ENCODE measurements around the gene NHEJ1. TPM values are rescaled to one million over a fixed set of nuclear protein-coding genes. Genes with fewer than 3 reads are reported as not detected.

Gene NHEJ1
- total RNA-seq, 2 experiments from 2014 or later, result 22.4 to 26.3 TPM

GRCh38 chr2:219131744-219132143 is 28.9 kb downstream of the NHEJ1 start:
- no peaks in the 10 kb centered on the region for H3K27me3 Mint-ChIP-seq
- POLR2A ChIA-PET, result no interaction called here
- H3K27ac Mint-ChIP-seq, result no peak overlapping the region
- DNase-seq, result no peak
- CTCF ChIA-PET, result interaction anchor here (1.2 to 6.8 kb wide), 6 partner anchors 12 to 102 kb away, joined by 4 to 55 read pairs (median 11); no protein-coding TSS in a partner anchor
- no peak for ATAC-seq
- no peak overlapping the region for H3K4me3 Mint-ChIP-seq
- H3K36me3 Mint-ChIP-seq (ENCODE audit: low read depth), result no peaks in the 10 kb centered on the region
- no peaks in the 10 kb centered on the region for H3K9me3 Mint-ChIP-seq
- H3K4me1 Mint-ChIP-seq (ENCODE audit: low read depth), result peaks cover 10% of the 10 kb centered on the region
- TF ChIP-seq CTCF (IDR thresholded peaks at IDR 0.05), result no peak
- intact Hi-C loops (cut with micrococcal nuclease), result no loop called here

GRCh38 chr2:219131327-219131726 is 29.3 kb downstream of the NHEJ1 start:
- ChIA-PET CTCF (interaction anchor here (1.3 to 6.8 kb wide), 6 partner anchors 12 to 101 kb away, joined by 3 to 55 read pairs (median 11); no protein-coding TSS in a partner anchor), POLR2A (no interaction called here)
- DNase-seq, result no peak
- no peaks in the 10 kb centered on the region for H3K27me3 Mint-ChIP-seq
- H3K4me3 Mint-ChIP-seq, result no peak overlapping the region
- intact Hi-C loops (cut with micrococcal nuclease), result no loop called here
- H3K4me1 Mint-ChIP-seq (ENCODE audit: low read depth), result peaks cover 10% of the 10 kb centered on the region
- ATAC-seq, result no peak
- no peaks in the 10 kb centered on the region for H3K9me3 Mint-ChIP-seq
- no peak for TF ChIP-seq CTCF (IDR thresholded peaks at IDR 0.05)
- no peaks in the 10 kb centered on the region for H3K36me3 Mint-ChIP-seq (ENCODE audit: low read depth)
- H3K27ac Mint-ChIP-seq, result no peak overlapping the region

GRCh38 chr2:219129589-219129988 is 31.0 kb downstream of the NHEJ1 start:
- Mint-ChIP-seq H3K27me3 (no peaks in the 10 kb centered on the region), H3K4me1 (ENCODE audit: low read depth) (peaks cover 22% of the 10 kb centered on the region), H3K36me3 (ENCODE audit: low read depth) (no peaks in the 10 kb centered on the region), H3K4me3 (no peak overlapping the region), H3K27ac (no peak overlapping the region), H3K9me3 (no peaks in the 10 kb centered on the region)
- CTCF ChIA-PET, result interaction anchor here (1.7 to 6.8 kb wide), 3 partner anchors 10 to 72 kb away, joined by 7 to 55 read pairs (median 9); no protein-coding TSS in a partner anchor
- POLR2A ChIA-PET, result interaction anchor here (1.3 kb wide), 2 partner anchors 29 to 71 kb away, joined by 3 read pairs; no protein-coding TSS in a partner anchor
- ATAC-seq, result no peak
- TF ChIP-seq CTCF (IDR thresholded peaks at IDR 0.05), result no peak
- intact Hi-C loops (cut with micrococcal nuclease), result no loop called here
- DNase-seq, result no peak

- CTCF ChIA-PET, result interaction anchor here (0.8 to 6.8 kb wide), 6 partner anchors 9 to 172 kb away, joined by 3 to 55 read pairs (median 5); no protein-coding TSS in a partner anchor
- POLR2A ChIA-PET, result interaction anchor here (1.3 kb wide), 2 partner anchors 30 to 70 kb away, joined by 3 read pairs; no protein-coding TSS in a partner anchor
- no peaks in the 10 kb centered on the region for H3K9me3 Mint-ChIP-seq
- H3K36me3 Mint-ChIP-seq (ENCODE audit: low read depth), result peaks cover 2% of the 10 kb centered on the region
- ATAC-seq (no peak), DNase-seq (no peak)
- H3K4me3 Mint-ChIP-seq, result no peak overlapping the region
- no peak for TF ChIP-seq CTCF (IDR thresholded peaks at IDR 0.05)
- intact Hi-C loops (cut with micrococcal nuclease), result no loop called here
- no peak overlapping the region for H3K27ac Mint-ChIP-seq
- H3K4me1 Mint-ChIP-seq (ENCODE audit: low read depth), result peaks cover 23% of the 10 kb centered on the region
- no peaks in the 10 kb centered on the region for H3K27me3 Mint-ChIP-seq
Measured at GRCh38 chr2:219128396-219128795, 32.2 kb downstream of the NHEJ1 start.

- no peaks in the 10 kb centered on the region for H3K9me3 Mint-ChIP-seq
- peaks cover 23% of the 10 kb centered on the region for H3K4me1 Mint-ChIP-seq (ENCODE audit: low read depth)
- no peak for DNase-seq
- CTCF ChIA-PET, result interaction anchor here (0.9 to 19.0 kb wide), 3 partner anchors 18 to 173 kb away, joined by 3 to 431 read pairs (median 3); partner anchors contain the start of gene IHH
- ATAC-seq, result no peak
- no peak overlapping the region for H3K4me3 Mint-ChIP-seq
- no peak overlapping the region for H3K27ac Mint-ChIP-seq
- intact Hi-C loops (cut with micrococcal nuclease), result no loop called here
- H3K27me3 Mint-ChIP-seq, result no peaks in the 10 kb centered on the region
- H3K36me3 Mint-ChIP-seq (ENCODE audit: low read depth), result peaks cover 2% of the 10 kb centered on the region
- POLR2A ChIA-PET, result interaction anchor here (0.6 kb wide), 1 partner anchor 24 kb away, joined by 3 read pairs; no protein-coding TSS in a partner anchor
- TF ChIP-seq CTCF (IDR thresholded peaks at IDR 0.05), result no peak
Measured at GRCh38 chr2:219127037-219127635, 33.5 kb downstream of the NHEJ1 start.

Measured in activated CD8-positive, alpha-beta T cell treated with anti-CD3 and anti-CD28 coated beads for 36 hours (primary cell).